H1 (cell line): ENCODE data around the gene MAGEB10. TPM values are rescaled to one million over a fixed set of nuclear protein-coding genes. Genes with fewer than 3 reads are reported as not detected.

Source experiments
- CTCF ChIA-PET: fragments of 300-600 bp; sonication (Branson Sonifier 250); formaldehyde crosslinking; loops from one replicate; lab custom pipeline; 2021; ENCODE audit not compliant: partially characterized antibody; lab: Charles Lee
- POLR2A ChIA-PET: fragments of 300-600 bp; sonication (Branson Sonifier 250); formaldehyde crosslinking; loops from one replicate; lab custom pipeline; 2021; ENCODE audit warnings: inconsistent platforms; ENCODE audit not compliant: partially characterized antibody; lab: Charles Lee
- DNase-seq, 2 experiments: peaks; one replicate each; pipeline versions ENCODE4 v3.0.0 to v3.0.0-alpha.2; 2010 to 2022; ENCODE audit warnings: low spot score in 2 of 2, low read depth in 1 of 2, mixed read lengths in 1 of 2
- FAIRE-seq: peaks from 2 replicates; lab custom pipeline; 2011; peaks lifted over from hg19 to GRCh38; lab: Jason Lieb, UNC
- H2AFZ ChIP-seq: 2 replicates; pipeline ENCODE4 v1.8.1; 2012; ENCODE audit warnings: low read length, inconsistent platforms
- H2AK5ac ChIP-seq: 2 replicates; pipeline ENCODE4 v1.6.1; 2013; ENCODE audit warnings: low read depth, low read length
- H2BK120ac ChIP-seq: replicated peaks from 2 replicates; pipeline ENCODE3; 2013; ENCODE audit warnings: low read depth, low read length, inconsistent platforms
- H2BK12ac ChIP-seq: 2 replicates; pipeline ENCODE4 v1.6.1; 2013; ENCODE audit warnings: low read depth, low read length
- H2BK15ac ChIP-seq: 2 replicates; pipeline ENCODE4 v1.6.1; 2013; ENCODE audit warnings: low read length
- H2BK20ac ChIP-seq: 2 replicates; pipeline ENCODE4 v1.6.1; 2013; ENCODE audit warnings: low read length
- H2BK5ac ChIP-seq: 2 replicates; pipeline ENCODE4 v1.6.1; 2013; ENCODE audit warnings: low read depth, low read length
- H3K14ac ChIP-seq: 2 replicates; pipeline ENCODE4 v1.6.1; 2013; ENCODE audit warnings: inconsistent platforms; ENCODE audit not compliant: insufficient read length
- H3K18ac ChIP-seq: 2 replicates; pipeline ENCODE4 v1.6.1; 2013; ENCODE audit warnings: low read length; ENCODE audit errors: extremely low read depth
- H3K23ac ChIP-seq: 2 replicates; pipeline ENCODE4 v1.6.1; 2013; ENCODE audit warnings: inconsistent platforms; ENCODE audit not compliant: insufficient read length
- H3K23me2 ChIP-seq: 2 replicates; pipeline ENCODE4 v1.6.1; 2013; ENCODE audit warnings: low read depth, low read length
- H3K27ac ChIP-seq: 2 replicates; pipeline ENCODE4 v1.6.1; 2011; ENCODE audit warnings: low read depth, low read length, inconsistent platforms
- H3K27me3 ChIP-seq, 4 experiments: replicated peaks in 1 of 4; 1 replicate in 1 of 4; 2 replicates in 3 of 4; pipeline versions ENCODE4 v1.6.1 to v1.8.1; 2011 to 2013; ENCODE audit warnings: low read length in 3 of 4, mild to moderate bottlenecking in 3 of 4, inconsistent platforms in 2 of 4, mixed read lengths in 2 of 4, moderate library complexity in 1 of 4; ENCODE audit not compliant: control insufficient read depth in 3 of 4, insufficient read depth in 3 of 4; ENCODE audit errors: extremely low read depth in 1 of 4
- H3K36me3 ChIP-seq, 4 experiments: 2 replicates each; pipeline versions ENCODE4 v1.6.1 to v1.8.1; 2011 to 2013; ENCODE audit warnings: mild to moderate bottlenecking in 4 of 4, low read length in 3 of 4, moderate library complexity in 2 of 4, control low read depth in 1 of 4, inconsistent platforms in 1 of 4; ENCODE audit not compliant: insufficient read depth in 4 of 4, control insufficient read depth in 2 of 4
- H3K4ac ChIP-seq: replicated peaks from 2 replicates; pipeline ENCODE3; 2013; ENCODE audit warnings: low read length, low read depth, mixed read lengths, inconsistent platforms; ENCODE audit not compliant: insufficient read length
- H3K4me1 ChIP-seq, 4 experiments: replicated peaks in 1 of 4; 1 replicate in 1 of 4; 2 replicates in 3 of 4; pipeline versions ENCODE4 v1.6.1 to v1.8.1; 2011 to 2013; ENCODE audit warnings: low read length in 3 of 4, inconsistent platforms in 2 of 4, mixed read lengths in 1 of 4; ENCODE audit not compliant: insufficient read depth in 4 of 4, control insufficient read depth in 3 of 4
- H3K4me2 ChIP-seq, 2 experiments: 2 replicates each; pipeline versions ENCODE4 v1.6.1 to v1.8.1; 2011 to 2013; ENCODE audit warnings: low read depth in 2 of 2, low read length in 2 of 2, control low read depth in 1 of 2, inconsistent platforms in 1 of 2, mild to moderate bottlenecking in 1 of 2; ENCODE audit not compliant: insufficient read depth in 1 of 2
- H3K4me3 ChIP-seq, 4 experiments: fragments of 200-600, 300-600 bp in 1 of 4; sonication (generic), shearing (Covaris generic), sonication (Bioruptor Twin) in 1 of 4; 2 replicates each; pipeline versions ENCODE4 v1.5.1 to v1.8.1; 2011 to 2016; ENCODE audit warnings: low read length in 4 of 4, low read depth in 3 of 4, control low read depth in 2 of 4, inconsistent platforms in 2 of 4, mild to moderate bottlenecking in 2 of 4, mixed read lengths in 1 of 4, moderate library complexity in 1 of 4; ENCODE audit not compliant: insufficient read depth in 2 of 4; ENCODE audit errors: extremely low read depth in 1 of 4
- H3K56ac ChIP-seq: replicated peaks from 2 replicates; pipeline ENCODE3; 2013; ENCODE audit warnings: low read depth, mild to moderate bottlenecking, mixed read lengths, low read length, inconsistent platforms; ENCODE audit not compliant: insufficient read length
- H3K79me1 ChIP-seq: 2 replicates; pipeline ENCODE4 v1.6.1; 2013; ENCODE audit warnings: low read depth, low read length, control low read depth
- H3K79me2 ChIP-seq, 2 experiments: 2 replicates each; pipeline versions ENCODE4 v1.6.1 to v1.8.1; 2012 to 2013; ENCODE audit warnings: low read length in 2 of 2, mild to moderate bottlenecking in 2 of 2, inconsistent platforms in 1 of 2; ENCODE audit not compliant: insufficient read depth in 2 of 2, control insufficient read depth in 1 of 2
- H3K9ac ChIP-seq, 4 experiments: replicated peaks in 1 of 4; 1 replicate in 1 of 4; 2 replicates in 3 of 4; pipeline versions ENCODE4 v1.6.1 to v1.8.1; 2011 to 2013; ENCODE audit warnings: low read depth in 3 of 4, low read length in 3 of 4, control low read depth in 2 of 4, mild to moderate bottlenecking in 2 of 4, moderate library complexity in 2 of 4, inconsistent platforms in 1 of 4; ENCODE audit errors: extremely low read depth in 1 of 4
- H3K9me3 ChIP-seq, 2 experiments: 2 replicates each; pipeline versions ENCODE4 v1.6.1 to v1.8.1; 2012 to 2013; ENCODE audit warnings: mild to moderate bottlenecking in 2 of 2, moderate library complexity in 2 of 2, control low read depth in 1 of 2, inconsistent platforms in 1 of 2, low read depth in 1 of 2, low read length in 1 of 2, mixed read lengths in 1 of 2; ENCODE audit not compliant: insufficient read depth in 2 of 2
- H4K20me1 ChIP-seq, 2 experiments: replicated peaks in 1 of 2; 2 replicates each; pipeline versions ENCODE3 to v1.8.1; 2011 to 2013; ENCODE audit warnings: inconsistent platforms in 2 of 2, low read length in 2 of 2, mild to moderate bottlenecking in 1 of 2; ENCODE audit not compliant: insufficient read depth in 2 of 2, control insufficient read depth in 1 of 2
- H4K5ac ChIP-seq: 2 replicates; pipeline ENCODE4 v1.6.1; 2013; ENCODE audit warnings: low read length, low read depth, mixed read lengths, inconsistent platforms; ENCODE audit not compliant: insufficient read length
- H4K8ac ChIP-seq: 2 replicates; pipeline ENCODE4 v1.8.0; 2013; ENCODE audit warnings: mild to moderate bottlenecking, moderate library complexity, low read length, inconsistent platforms; ENCODE audit not compliant: insufficient read depth; ENCODE audit errors: extremely low read depth
- H4K91ac ChIP-seq: replicated peaks from 2 replicates; pipeline ENCODE3; 2013; ENCODE audit warnings: low read length, mixed read lengths, inconsistent platforms; ENCODE audit not compliant: insufficient read length
- ASH2L ChIP-seq: fragments of 200-600, 300-600 bp; sonication (generic); IDR thresholded peaks from one replicate; pipeline ENCODE4 v1.7.1; 2017; ENCODE audit warnings: low read length
- BRCA1 ChIP-seq: IDR thresholded peaks from 2 replicates; pipeline ENCODE4 v1.6.1; 2012; ENCODE audit warnings: low read depth, low read length, improper control_type of control experiment
- CBX5 ChIP-seq: fragments of 300-800, 300-1000 bp; sonication (generic); IDR thresholded peaks from 2 replicates; pipeline ENCODE4 v1.7.1; 2016; ENCODE audit warnings: antibody characterized with exemption, low read length, low read depth
- CEBPB ChIP-seq: IDR thresholded peaks from 2 replicates; pipeline ENCODE4 v1.6.1; 2012; ENCODE audit warnings: low read depth, low read length
- CHD1 ChIP-seq: IDR thresholded peaks from 2 replicates; pipeline ENCODE4 v1.6.1; 2012; ENCODE audit warnings: low read depth, low read length, improper control_type of control experiment
- EGR1 ChIP-seq: IDR thresholded peaks from 2 replicates; pipeline ENCODE4 v1.6.1; 2011; ENCODE audit warnings: low read depth, low read length, borderline replicate concordance
- EP300 ChIP-seq, 2 experiments: IDR thresholded peaks; 1 replicate in 1 of 2; 2 replicates in 1 of 2; pipeline ENCODE4 v1.6.1; 2011 to 2012; ENCODE audit warnings: low read depth in 2 of 2, low read length in 2 of 2, mild to moderate bottlenecking in 2 of 2, borderline replicate concordance in 1 of 2, inconsistent platforms in 1 of 2, moderate library complexity in 1 of 2
- KDM1A ChIP-seq: fragments of 200-600, 300-600 bp; sonication (generic); IDR thresholded peaks from 2 replicates; pipeline ENCODE4 v1.7.1; 2016; ENCODE audit warnings: mild to moderate bottlenecking, low read length, borderline replicate concordance
- MAFK ChIP-seq: IDR thresholded peaks from 2 replicates; pipeline ENCODE4 v1.6.1; 2012; ENCODE audit warnings: low read depth, mild to moderate bottlenecking, improper control_type of control experiment, low read length
- SP4 ChIP-seq: IDR thresholded peaks from 2 replicates; pipeline ENCODE4 v1.6.1; 2012; ENCODE audit warnings: low read length, inconsistent platforms
- SUZ12 ChIP-seq: fragments of 200-600 bp; sonication (generic); IDR thresholded peaks from 2 replicates; pipeline ENCODE4 v1.6.1; 2012; ENCODE audit warnings: mild to moderate bottlenecking, inconsistent platforms, low read length, moderate library complexity, mixed read lengths
- TCF12 ChIP-seq: IDR thresholded peaks from 2 replicates; pipeline ENCODE4 v1.6.1; 2011; ENCODE audit warnings: low read depth, mild to moderate bottlenecking, low read length
- WGBS, 2 experiments: shearing (Covaris generic) in 1 of 2; methylation state at CpG; one replicate each; pipeline versions ENCODE4 v1.1.6 to v1.1.7; 2013 to 2015; ENCODE audit warnings: low lambda C conversion rate in 2 of 2, mixed read lengths in 2 of 2, inconsistent platforms in 1 of 2, low coverage in 1 of 2, missing lambda C conversion rate in 1 of 2; ENCODE audit not compliant: insufficient replicate concordance in 2 of 2, insufficient coverage in 1 of 2, insufficient read length in 1 of 2; ENCODE audit errors: extremely low coverage in 1 of 2, missing lambda C conversion rate in 1 of 2; 5-methylcytosine and 5-hydroxymethylcytosine counted together
- polyA plus RNA-seq, 7 experiments: library from polyadenylated mRNA; depleted of rRNA in 3 of 7; stranded (reverse) in 5 of 7; unstranded in 2 of 7; fragments of >200 nt in 5 of 7; fragments of 200-250 nt in 2 of 7; gene quantifications; 1 replicate in 5 of 7; 2 replicates in 1 of 7; 4 replicates in 1 of 7; pipeline versions ENCODE4 v1.2.1 to v1.2.3, GENCODE V29; 2011 to 2013; ENCODE audit warnings: missing spikeins in 2 of 7, mixed read lengths in 2 of 7
- total RNA-seq: library from RNA; stranded (reverse); fragmentation: NEBNext Ultra II Directional; extraction: Animal tissue kit (Norgen Biotek cat#: 25700); gene quantifications from 2 replicates; pipeline ENCODE4 v1.2.1, GENCODE V29; 2021
- TF ChIP-seq, protein P1 (sequence below): IDR thresholded peaks from 2 replicates; pipeline ENCODE4 v1.6.1; 2011; ENCODE audit warnings: low read length, improper control_type of control experiment
- TF ChIP-seq, protein P2 (sequence below): IDR thresholded peaks from 2 replicates; pipeline ENCODE4 v1.6.1; 2012; ENCODE audit warnings: inconsistent platforms

MAGEB10 gene
- total and polyA plus RNA-seq, 2 of the 8 experiments (the other 6 are each of a cell fraction or from before 2014, with no cell fraction given) = not detected

DNA sequence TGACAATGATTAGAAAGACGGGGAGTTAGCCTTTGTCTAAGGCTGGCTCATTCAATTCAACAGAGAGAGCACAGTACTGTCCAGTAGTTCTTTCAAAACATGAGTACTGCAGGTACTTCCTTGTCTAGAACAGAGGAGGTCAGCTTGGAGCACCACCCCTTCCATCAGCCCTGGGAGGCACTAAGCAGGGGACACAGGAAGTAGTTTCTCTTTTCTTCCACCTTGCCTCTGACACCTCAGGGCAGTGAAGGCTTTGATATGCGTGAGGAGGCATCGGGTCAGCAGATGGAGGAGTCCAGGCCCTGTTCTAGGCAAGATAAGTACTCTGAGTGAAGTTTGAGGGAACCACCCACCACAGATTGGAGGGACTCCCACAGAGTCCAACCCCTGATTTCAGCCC, 33.1 kb downstream of the MAGEB10 start:
- H3K79me1 ChIP-seq = no peaks in the 10 kb centered on the region
- H3K23ac ChIP-seq = no peak overlapping the region
- no peak overlapping the region for H2AFZ ChIP-seq
- no peak overlapping the region for H2BK5ac ChIP-seq
- no peaks in the 10 kb centered on the region for H3K27me3 ChIP-seq
- no peak overlapping the region for H2BK20ac ChIP-seq
- DNase-seq (no peak), FAIRE-seq (no peak)
- peak overlapping the region; percentile 25; the same call in 1 of the 2 replicates for H4K8ac ChIP-seq
- POLR2A ChIA-PET = no interaction called here
- H2BK15ac ChIP-seq = no peak overlapping the region
- no peaks in the 10 kb centered on the region for H3K79me2 ChIP-seq
- whole genome bisulfite sequencing, 2 experiments = 92% methylated on average over 2 of the region's 3 CpGs; no CpG with 5 or more reads in 1 of the 2 experiments
- no peaks in the 10 kb centered on the region for H3K9me3 ChIP-seq
- no peak overlapping the region for H3K9ac ChIP-seq
- no peak overlapping the region for H3K56ac ChIP-seq
- no peak overlapping the region for H3K18ac ChIP-seq
- H3K4ac ChIP-seq = no peak overlapping the region
- CTCF ChIA-PET = no interaction called here
- no peaks in the 10 kb centered on the region for H3K36me3 ChIP-seq
- no peak overlapping the region for H4K5ac ChIP-seq
- no peak overlapping the region for H3K14ac ChIP-seq
- H4K91ac ChIP-seq = no peak overlapping the region
- H2BK120ac ChIP-seq = no peak overlapping the region
- no peaks in the 10 kb centered on the region for H4K20me1 ChIP-seq
- no peak overlapping the region for H2BK12ac ChIP-seq
- no peaks in the 10 kb centered on the region for H3K23me2 ChIP-seq
- no peak overlapping the region for H3K27ac ChIP-seq
- H3K4me1 ChIP-seq = no peaks in the 10 kb centered on the region; a peak in 1 of 7 replicates
- H2AK5ac ChIP-seq = no peak overlapping the region
- H3K4me2 ChIP-seq = no peak overlapping the region
- H3K4me3 ChIP-seq = no peak overlapping the region
- TF ChIP-seq BRCA1 (no peak), EGR1 (no peak), ASH2L (no peak), CHD1 (no peak), CBX5 (no peak), EP300 (IDR thresholded peaks at IDR 0.05; ENCODE audit: borderline replicate concordance in 1 of 2, low read depth in 2 of 2, low read length in 2 of 2) (no peak), MAFK (no peak), TCF12 (no peak), CEBPB (no peak), KDM1A (no peak), SP4 (no peak), SUZ12 (no peak)
- TF ChIP-seq, protein P1, sequence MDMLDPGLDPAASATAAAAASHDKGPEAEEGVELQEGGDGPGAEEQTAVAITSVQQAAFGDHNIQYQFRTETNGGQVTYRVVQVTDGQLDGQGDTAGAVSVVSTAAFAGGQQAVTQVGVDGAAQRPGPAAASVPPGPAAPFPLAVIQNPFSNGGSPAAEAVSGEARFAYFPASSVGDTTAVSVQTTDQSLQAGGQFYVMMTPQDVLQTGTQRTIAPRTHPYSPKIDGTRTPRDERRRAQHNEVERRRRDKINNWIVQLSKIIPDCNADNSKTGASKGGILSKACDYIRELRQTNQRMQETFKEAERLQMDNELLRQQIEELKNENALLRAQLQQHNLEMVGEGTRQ = no peak
- TF ChIP-seq, protein P2, sequence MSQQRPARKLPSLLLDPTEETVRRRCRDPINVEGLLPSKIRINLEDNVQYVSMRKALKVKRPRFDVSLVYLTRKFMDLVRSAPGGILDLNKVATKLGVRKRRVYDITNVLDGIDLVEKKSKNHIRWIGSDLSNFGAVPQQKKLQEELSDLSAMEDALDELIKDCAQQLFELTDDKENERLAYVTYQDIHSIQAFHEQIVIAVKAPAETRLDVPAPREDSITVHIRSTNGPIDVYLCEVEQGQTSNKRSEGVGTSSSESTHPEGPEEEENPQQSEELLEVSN = no peak
